Fibroblast of lung (primary cell): ENCODE measurements around the gene CARMIL1.

Experiments used
- EZH2 ChIP-seq: IDR thresholded peaks from 2 replicates; pipeline ENCODE4 v1.5.1; 2012; ENCODE audit warnings: low read length, control low read depth, mild to moderate bottlenecking; ENCODE audit errors: missing control alignments
- TF ChIP-seq, protein P1 (sequence below), 2 donors: IDR thresholded peaks in 1 of 2; conservative IDR thresholded peaks in 1 of 2; 1 replicate in 1 of 2; 2 replicates in 1 of 2; pipeline ENCODE4 v1.5.1; 2011 to 2012; ENCODE audit warnings: low read length in 2 of 2, control low read depth in 1 of 2, inconsistent platforms in 1 of 2, low read depth in 1 of 2, mild to moderate bottlenecking in 1 of 2

DNA sequence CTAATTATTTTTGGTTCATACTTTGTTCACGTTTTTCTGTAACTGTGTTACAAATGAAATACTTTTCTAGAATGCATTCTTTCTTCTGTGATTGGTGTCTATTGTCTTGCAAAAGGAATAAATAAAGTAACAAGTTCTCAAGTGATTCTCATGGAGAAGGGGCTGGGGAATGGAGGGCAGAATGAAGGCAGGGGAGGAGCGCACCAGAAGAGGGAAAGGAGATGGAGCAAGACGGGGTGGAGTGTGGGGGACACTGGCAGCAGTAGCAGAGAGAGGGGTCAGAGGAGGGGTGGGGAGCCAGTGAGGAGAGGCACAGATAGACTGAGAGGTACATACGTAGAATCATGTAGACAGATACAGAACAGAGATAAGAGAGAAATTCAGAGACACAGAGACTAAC lies 136.5 kb downstream of the CARMIL1 start:
- no peak for TF ChIP-seq EZH2
- TF ChIP-seq, protein P1, sequence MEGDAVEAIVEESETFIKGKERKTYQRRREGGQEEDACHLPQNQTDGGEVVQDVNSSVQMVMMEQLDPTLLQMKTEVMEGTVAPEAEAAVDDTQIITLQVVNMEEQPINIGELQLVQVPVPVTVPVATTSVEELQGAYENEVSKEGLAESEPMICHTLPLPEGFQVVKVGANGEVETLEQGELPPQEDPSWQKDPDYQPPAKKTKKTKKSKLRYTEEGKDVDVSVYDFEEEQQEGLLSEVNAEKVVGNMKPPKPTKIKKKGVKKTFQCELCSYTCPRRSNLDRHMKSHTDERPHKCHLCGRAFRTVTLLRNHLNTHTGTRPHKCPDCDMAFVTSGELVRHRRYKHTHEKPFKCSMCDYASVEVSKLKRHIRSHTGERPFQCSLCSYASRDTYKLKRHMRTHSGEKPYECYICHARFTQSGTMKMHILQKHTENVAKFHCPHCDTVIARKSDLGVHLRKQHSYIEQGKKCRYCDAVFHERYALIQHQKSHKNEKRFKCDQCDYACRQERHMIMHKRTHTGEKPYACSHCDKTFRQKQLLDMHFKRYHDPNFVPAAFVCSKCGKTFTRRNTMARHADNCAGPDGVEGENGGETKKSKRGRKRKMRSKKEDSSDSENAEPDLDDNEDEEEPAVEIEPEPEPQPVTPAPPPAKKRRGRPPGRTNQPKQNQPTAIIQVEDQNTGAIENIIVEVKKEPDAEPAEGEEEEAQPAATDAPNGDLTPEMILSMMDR (conservative IDR thresholded peaks at IDR 0.05 in 1 of 2, IDR thresholded peaks at IDR 0.05 in 1 of 2; ENCODE audit: low read depth in 1 of 2, low read length in 2 of 2): no peak
